WTC11 (cell line): Measurements from ENCODE around the gene SPINK1. TPM values are rescaled to one million over a fixed set of nuclear protein-coding genes. Genes with fewer than 3 reads are reported as not detected.

Experiments used
- ATAC-seq: fragments of 200-7000 bp; cut with Tn5 transposase; 2 replicates; pipeline ENCODE4 v1.10.0; 2021; ENCODE audit warnings: mild to moderate bottlenecking, moderate library complexity
- CTCF ChIA-PET: fragments of 300-600 bp; sonication (Branson Sonifier 250); formaldehyde crosslinking; loops from one replicate; lab custom pipeline; 2021; ENCODE audit warnings: antibody characterized with exemption; lab: Charles Lee
- POLR2A ChIA-PET: fragments of 350-600 bp; sonication (Branson Sonifier 250); formaldehyde crosslinking; loops from one replicate; lab custom pipeline; 2021; ENCODE audit warnings: antibody characterized with exemption; lab: Charles Lee
- DNase-seq: peaks from one replicate; pipeline ENCODE4 v3.0.0; 2021; ENCODE audit warnings: low spot score
- H3K27ac Mint-ChIP-seq: 2 replicates; pipeline ENCODE4 v1.8.0; 2021; ENCODE audit warnings: mixed read lengths
- H3K27me3 Mint-ChIP-seq: 2 replicates; pipeline ENCODE4 v1.8.0; 2021; ENCODE audit warnings: low read depth, mild to moderate bottlenecking, moderate library complexity, mixed read lengths
- H3K36me3 Mint-ChIP-seq: 2 replicates; pipeline ENCODE4 v1.8.0; 2021; ENCODE audit warnings: mixed read lengths
- H3K4me1 Mint-ChIP-seq: 2 replicates; pipeline ENCODE4 v1.8.0; 2022; ENCODE audit warnings: mixed read lengths
- H3K4me3 Mint-ChIP-seq: 2 replicates; pipeline ENCODE4 v1.8.0; 2021; ENCODE audit warnings: mild to moderate bottlenecking, moderate library complexity, mixed read lengths
- H3K9me3 Mint-ChIP-seq: 2 replicates; pipeline ENCODE4 v1.8.0; 2021; ENCODE audit warnings: mixed read lengths
- ATF6 ChIP-seq: sonication (generic); formaldehyde crosslinking; IDR thresholded peaks from 2 replicates; pipeline ENCODE4 v1.8.1; 2023; ENCODE audit warnings: mild to moderate bottlenecking, missing genetic modification reagents
- FOXK1 ChIP-seq: sonication (generic); formaldehyde crosslinking; IDR thresholded peaks from 2 replicates; pipeline ENCODE4 v1.8.0; 2022; ENCODE audit warnings: mild to moderate bottlenecking, moderate library complexity, missing genetic modification reagents
- GTF2I ChIP-seq: fragments of 250-450 bp; sonication (Bioruptor Pico); conservative IDR thresholded peaks from 2 replicates; pipeline ENCODE4 v1.4.0; 2021; ENCODE audit warnings: mild to moderate bottlenecking
- NFYB ChIP-seq: sonication (generic); formaldehyde crosslinking; conservative IDR thresholded peaks from 2 replicates; pipeline ENCODE4 v1.8.0; 2022; ENCODE audit warnings: low read depth, missing genetic modification reagents
- NR2C2 ChIP-seq: sonication (generic); formaldehyde crosslinking; IDR thresholded peaks from 2 replicates; pipeline ENCODE4 v1.8.0; 2022; ENCODE audit warnings: mild to moderate bottlenecking, missing genetic modification reagents
- PRRX2 ChIP-seq: fragments of 250-450 bp; sonication (Bioruptor Pico); IDR thresholded peaks from 2 replicates; pipeline ENCODE4 v1.8.0; 2021; ENCODE audit warnings: mild to moderate bottlenecking
- RELA ChIP-seq: sonication (generic); formaldehyde crosslinking; IDR thresholded peaks from 2 replicates; pipeline ENCODE4 v1.8.1; 2022; ENCODE audit warnings: missing genetic modification reagents, mild to moderate bottlenecking, borderline replicate concordance
- SOX15 ChIP-seq: fragments of 250-450 bp; sonication (Bioruptor Pico); IDR thresholded peaks from 2 replicates; pipeline ENCODE4 v1.9.0; 2021; ENCODE audit warnings: mild to moderate bottlenecking
- ZBTB21 ChIP-seq: sonication (generic); formaldehyde crosslinking; IDR thresholded peaks from 2 replicates; pipeline ENCODE4 v1.8.1; 2023; ENCODE audit warnings: mild to moderate bottlenecking, missing genetic modification reagents, borderline replicate concordance
- ZNF121 ChIP-seq: sonication (generic); formaldehyde crosslinking; IDR thresholded peaks from 2 replicates; pipeline ENCODE4 v1.8.0; 2023; ENCODE audit warnings: missing genetic modification reagents
- ZNF425 ChIP-seq: fragments of 250-450 bp; sonication (Bioruptor Pico); conservative IDR thresholded peaks from 2 replicates; pipeline ENCODE4 v1.9.0; 2021; ENCODE audit warnings: mild to moderate bottlenecking
- ZNF532 ChIP-seq: fragments of 250-450 bp; sonication (Bioruptor Pico); IDR thresholded peaks from 2 replicates; pipeline ENCODE4 v1.9.0; 2021; ENCODE audit warnings: mild to moderate bottlenecking, borderline replicate concordance
- ZSCAN18 ChIP-seq: fragments of 250-450 bp; sonication (Bioruptor Pico); IDR thresholded peaks from 2 replicates; pipeline ENCODE4 v2.1.2; 2022; ENCODE audit warnings: mild to moderate bottlenecking, moderate library complexity
- total RNA-seq: library from RNA; stranded (reverse); gene quantifications from 3 replicates; pipeline ENCODE4 v1.2.3, GENCODE V29; 2021
- TF ChIP-seq, protein P1 (sequence below): sonication (generic); formaldehyde crosslinking; IDR thresholded peaks from 2 replicates; pipeline ENCODE4 v1.8.1; 2023; ENCODE audit warnings: mild to moderate bottlenecking, missing genetic modification reagents, moderate library complexity
- TF ChIP-seq, protein P2 (sequence below): sonication (generic); formaldehyde crosslinking; IDR thresholded peaks from 2 replicates; pipeline ENCODE4 v1.8.1; 2023; ENCODE audit warnings: mild to moderate bottlenecking, missing genetic modification reagents, moderate library complexity
- TF ChIP-seq, protein P3 (sequence below): sonication (generic); formaldehyde crosslinking; IDR thresholded peaks from 2 replicates; pipeline ENCODE4 v1.8.1; 2022; ENCODE audit warnings: missing genetic modification reagents, borderline replicate concordance
- TF ChIP-seq, protein P4 (sequence below): sonication (generic); formaldehyde crosslinking; IDR thresholded peaks from 2 replicates; pipeline ENCODE4 v1.8.1; 2023; ENCODE audit warnings: mild to moderate bottlenecking, moderate library complexity, missing genetic modification reagents

Gene SPINK1
- total RNA-seq, 1 experiment from 2014 or later: 5.4 TPM

- Mint-ChIP-seq H3K4me3 (peak overlapping the region; percentile 6; the same call in 1 of the 2 replicates), H3K4me1 (peaks cover 99% of the 10 kb centered on the region), H3K27ac (peak overlapping the region; percentile 92), H3K36me3 (peaks cover 51% of the 10 kb centered on the region), H3K9me3 (no peaks in the 10 kb centered on the region), H3K27me3 (no peaks in the 10 kb centered on the region)
- TF ChIP-seq, protein P1, sequence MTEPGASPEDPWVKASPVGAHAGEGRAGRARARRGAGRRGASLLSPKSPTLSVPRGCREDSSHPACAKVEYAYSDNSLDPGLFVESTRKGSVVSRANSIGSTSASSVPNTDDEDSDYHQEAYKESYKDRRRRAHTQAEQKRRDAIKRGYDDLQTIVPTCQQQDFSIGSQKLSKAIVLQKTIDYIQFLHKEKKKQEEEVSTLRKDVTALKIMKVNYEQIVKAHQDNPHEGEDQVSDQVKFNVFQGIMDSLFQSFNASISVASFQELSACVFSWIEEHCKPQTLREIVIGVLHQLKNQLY (CRISPR knock-in tag): no peak
- TF ChIP-seq, protein P2, sequence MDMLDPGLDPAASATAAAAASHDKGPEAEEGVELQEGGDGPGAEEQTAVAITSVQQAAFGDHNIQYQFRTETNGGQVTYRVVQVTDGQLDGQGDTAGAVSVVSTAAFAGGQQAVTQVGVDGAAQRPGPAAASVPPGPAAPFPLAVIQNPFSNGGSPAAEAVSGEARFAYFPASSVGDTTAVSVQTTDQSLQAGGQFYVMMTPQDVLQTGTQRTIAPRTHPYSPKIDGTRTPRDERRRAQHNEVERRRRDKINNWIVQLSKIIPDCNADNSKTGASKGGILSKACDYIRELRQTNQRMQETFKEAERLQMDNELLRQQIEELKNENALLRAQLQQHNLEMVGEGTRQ (CRISPR knock-in tag): no peak
- TF ChIP-seq ZNF532 (peak; percentile 45; the same call in 1 of the 2 replicates), NR2C2 (CRISPR knock-in tag) (no peak), ZNF425 (no peak)
- no peak for DNase-seq
- ATAC-seq: no peak
- ChIA-PET CTCF (interaction anchor here (1.9 kb wide), 1 partner anchor 23 kb away, joined by 6 read pairs; no protein-coding TSS in a partner anchor), POLR2A (interaction anchor here (0.9 to 1.8 kb wide), 3 partner anchors 8 to 20 kb away, joined by 3 to 8 read pairs (median 4); no protein-coding TSS in a partner anchor)
Observed at GRCh38 chr5:147863454-147864158, 32.1 kb upstream of the SPINK1 start.

- no peak for TF ChIP-seq NFYB (CRISPR knock-in tag)
- no peak for TF ChIP-seq ZNF121 (CRISPR knock-in tag)
- TF ChIP-seq RELA: no peak
- TF ChIP-seq FOXK1 (CRISPR knock-in tag): no peak
- no peak for TF ChIP-seq ZSCAN18 (CRISPR knock-in tag)
- TF ChIP-seq, protein P3, sequence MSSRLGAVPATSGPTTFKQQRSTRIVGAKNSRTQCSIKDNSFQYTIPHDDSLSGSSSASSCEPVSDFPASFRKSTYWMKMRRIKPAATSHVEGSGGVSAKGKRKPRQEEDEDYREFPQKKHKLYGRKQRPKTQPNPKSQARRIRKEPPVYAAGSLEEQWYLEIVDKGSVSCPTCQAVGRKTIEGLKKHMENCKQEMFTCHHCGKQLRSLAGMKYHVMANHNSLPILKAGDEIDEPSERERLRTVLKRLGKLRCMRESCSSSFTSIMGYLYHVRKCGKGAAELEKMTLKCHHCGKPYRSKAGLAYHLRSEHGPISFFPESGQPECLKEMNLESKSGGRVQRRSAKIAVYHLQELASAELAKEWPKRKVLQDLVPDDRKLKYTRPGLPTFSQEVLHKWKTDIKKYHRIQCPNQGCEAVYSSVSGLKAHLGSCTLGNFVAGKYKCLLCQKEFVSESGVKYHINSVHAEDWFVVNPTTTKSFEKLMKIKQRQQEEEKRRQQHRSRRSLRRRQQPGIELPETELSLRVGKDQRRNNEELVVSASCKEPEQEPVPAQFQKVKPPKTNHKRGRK: no peak
- TF ChIP-seq ATF6 (CRISPR knock-in tag): no peak
- TF ChIP-seq GTF2I (CRISPR knock-in tag): no peak
- TF ChIP-seq SOX15: no peak
- TF ChIP-seq, protein P1 (CRISPR knock-in tag): no peak
- TF ChIP-seq, protein P4, sequence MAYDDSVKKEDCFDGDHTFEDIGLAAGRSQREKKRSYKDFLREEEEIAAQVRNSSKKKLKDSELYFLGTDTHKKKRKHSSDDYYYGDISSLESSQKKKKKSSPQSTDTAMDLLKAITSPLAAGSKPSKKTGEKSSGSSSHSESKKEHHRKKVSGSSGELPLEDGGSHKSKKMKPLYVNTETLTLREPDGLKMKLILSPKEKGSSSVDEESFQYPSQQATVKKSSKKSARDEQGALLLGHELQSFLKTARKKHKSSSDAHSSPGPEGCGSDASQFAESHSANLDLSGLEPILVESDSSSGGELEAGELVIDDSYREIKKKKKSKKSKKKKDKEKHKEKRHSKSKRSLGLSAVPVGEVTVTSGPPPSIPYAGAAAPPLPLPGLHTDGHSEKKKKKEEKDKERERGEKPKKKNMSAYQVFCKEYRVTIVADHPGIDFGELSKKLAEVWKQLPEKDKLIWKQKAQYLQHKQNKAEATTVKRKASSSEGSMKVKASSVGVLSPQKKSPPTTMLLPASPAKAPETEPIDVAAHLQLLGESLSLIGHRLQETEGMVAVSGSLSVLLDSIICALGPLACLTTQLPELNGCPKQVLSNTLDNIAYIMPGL (CRISPR knock-in tag): no peak
- TF ChIP-seq ZBTB21 (CRISPR knock-in tag): no peak
- TF ChIP-seq PRRX2 (CRISPR knock-in tag): no peak
- POLR2A ChIA-PET: interaction anchor here (0.9 to 2.3 kb wide), 4 partner anchors 9 to 21 kb away, joined by 3 to 10 read pairs (median 6); no protein-coding TSS in a partner anchor
- ATAC-seq (peak; percentile 12), DNase-seq (no peak)
- Mint-ChIP-seq H3K9me3 (no peaks in the 10 kb centered on the region), H3K4me3 (peak overlapping the region; percentile 12; the same call in 1 of the 2 replicates), H3K36me3 (peaks cover 23% of the 10 kb centered on the region), H3K27ac (peak overlapping the region; percentile 92), H3K4me1 (peaks cover 96% of the 10 kb centered on the region), H3K27me3 (no peaks in the 10 kb centered on the region)
- CTCF ChIA-PET: interaction anchor here (1.1 to 3.2 kb wide), 6 partner anchors 9 to 74 kb away, joined by 4 to 26 read pairs (median 6); no protein-coding TSS in a partner anchor
Observed at GRCh38 chr5:147860641-147861025, 29.2 kb upstream of the SPINK1 start.
